ENCODE results near the gene DUSP10.

The DUSP10 gene

DNA sequence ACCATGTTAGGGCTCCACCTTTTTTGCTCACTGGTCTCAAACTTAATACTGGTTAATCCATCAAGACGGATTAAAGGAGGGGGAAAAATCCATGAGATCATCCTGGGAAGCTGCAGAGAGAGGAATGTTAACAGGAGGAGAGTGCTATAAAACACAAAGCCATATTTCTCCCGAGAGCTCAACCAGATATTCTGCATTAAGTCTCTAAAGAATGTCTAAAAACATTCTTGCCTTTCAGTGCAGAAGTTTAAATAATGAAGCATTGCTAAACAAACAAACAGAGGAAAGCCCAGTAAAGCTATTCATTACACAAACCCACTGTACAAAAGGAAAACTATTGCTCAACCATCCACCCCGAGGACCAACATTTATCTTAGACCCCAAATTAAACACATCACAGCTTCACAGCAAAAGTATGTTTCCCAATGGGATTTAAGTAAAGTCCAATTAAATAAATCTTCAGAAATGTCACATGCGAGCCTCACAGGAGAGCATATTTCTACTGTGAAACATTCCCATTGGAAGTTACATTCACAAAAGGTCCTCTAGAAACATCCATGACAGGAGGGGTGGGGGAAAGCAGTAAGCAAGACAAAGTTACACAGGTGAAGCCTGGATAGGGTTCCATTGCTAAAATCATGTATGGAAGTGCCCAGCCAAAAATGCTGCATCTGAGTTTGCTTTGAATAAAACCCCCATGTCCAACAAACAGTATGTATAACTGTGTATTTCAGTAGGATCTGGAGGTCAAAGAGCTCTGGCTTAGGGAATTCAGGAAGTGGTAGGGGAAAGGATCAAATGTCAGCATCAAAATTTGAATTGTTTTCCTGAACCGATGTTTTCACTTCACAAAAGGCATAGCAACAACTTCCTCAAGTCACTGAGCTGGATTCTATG is 23.3 kb downstream of the DUSP10 start:
- peak overlapping the region; percentile 28; the same call in 1 of the 2 replicates for H3K27ac ChIP-seq
- no peak for TF ChIP-seq ZFX (IDR thresholded peaks at IDR 0.05; ENCODE audit: borderline replicate concordance)
- TF ChIP-seq, protein P1, sequence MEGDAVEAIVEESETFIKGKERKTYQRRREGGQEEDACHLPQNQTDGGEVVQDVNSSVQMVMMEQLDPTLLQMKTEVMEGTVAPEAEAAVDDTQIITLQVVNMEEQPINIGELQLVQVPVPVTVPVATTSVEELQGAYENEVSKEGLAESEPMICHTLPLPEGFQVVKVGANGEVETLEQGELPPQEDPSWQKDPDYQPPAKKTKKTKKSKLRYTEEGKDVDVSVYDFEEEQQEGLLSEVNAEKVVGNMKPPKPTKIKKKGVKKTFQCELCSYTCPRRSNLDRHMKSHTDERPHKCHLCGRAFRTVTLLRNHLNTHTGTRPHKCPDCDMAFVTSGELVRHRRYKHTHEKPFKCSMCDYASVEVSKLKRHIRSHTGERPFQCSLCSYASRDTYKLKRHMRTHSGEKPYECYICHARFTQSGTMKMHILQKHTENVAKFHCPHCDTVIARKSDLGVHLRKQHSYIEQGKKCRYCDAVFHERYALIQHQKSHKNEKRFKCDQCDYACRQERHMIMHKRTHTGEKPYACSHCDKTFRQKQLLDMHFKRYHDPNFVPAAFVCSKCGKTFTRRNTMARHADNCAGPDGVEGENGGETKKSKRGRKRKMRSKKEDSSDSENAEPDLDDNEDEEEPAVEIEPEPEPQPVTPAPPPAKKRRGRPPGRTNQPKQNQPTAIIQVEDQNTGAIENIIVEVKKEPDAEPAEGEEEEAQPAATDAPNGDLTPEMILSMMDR (IDR thresholded peaks at IDR 0.05): no peak

DNA sequence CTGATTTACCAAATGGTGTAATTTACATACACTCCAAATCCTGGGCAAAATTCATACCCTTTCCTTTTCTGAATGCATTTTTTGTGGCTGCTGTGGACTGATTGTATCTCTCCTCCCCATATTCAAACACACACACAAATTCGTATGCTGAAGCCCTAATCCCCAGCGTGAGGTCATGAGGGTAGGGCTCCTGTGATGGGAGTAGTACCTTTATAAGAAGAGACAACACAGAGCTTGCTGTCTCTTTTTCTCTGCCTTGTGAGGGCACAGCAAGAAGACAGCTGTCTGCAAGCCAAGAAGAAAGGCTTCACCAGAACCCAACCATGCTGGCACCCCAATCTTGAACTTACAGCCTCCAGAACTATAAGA is 24.4 kb downstream of the DUSP10 start:
- H3K27ac ChIP-seq: peak overlapping the region; percentile 98
- no peak for TF ChIP-seq ZFX (IDR thresholded peaks at IDR 0.05; ENCODE audit: borderline replicate concordance)
- TF ChIP-seq, protein P1 (IDR thresholded peaks at IDR 0.05): no peak

DNA sequence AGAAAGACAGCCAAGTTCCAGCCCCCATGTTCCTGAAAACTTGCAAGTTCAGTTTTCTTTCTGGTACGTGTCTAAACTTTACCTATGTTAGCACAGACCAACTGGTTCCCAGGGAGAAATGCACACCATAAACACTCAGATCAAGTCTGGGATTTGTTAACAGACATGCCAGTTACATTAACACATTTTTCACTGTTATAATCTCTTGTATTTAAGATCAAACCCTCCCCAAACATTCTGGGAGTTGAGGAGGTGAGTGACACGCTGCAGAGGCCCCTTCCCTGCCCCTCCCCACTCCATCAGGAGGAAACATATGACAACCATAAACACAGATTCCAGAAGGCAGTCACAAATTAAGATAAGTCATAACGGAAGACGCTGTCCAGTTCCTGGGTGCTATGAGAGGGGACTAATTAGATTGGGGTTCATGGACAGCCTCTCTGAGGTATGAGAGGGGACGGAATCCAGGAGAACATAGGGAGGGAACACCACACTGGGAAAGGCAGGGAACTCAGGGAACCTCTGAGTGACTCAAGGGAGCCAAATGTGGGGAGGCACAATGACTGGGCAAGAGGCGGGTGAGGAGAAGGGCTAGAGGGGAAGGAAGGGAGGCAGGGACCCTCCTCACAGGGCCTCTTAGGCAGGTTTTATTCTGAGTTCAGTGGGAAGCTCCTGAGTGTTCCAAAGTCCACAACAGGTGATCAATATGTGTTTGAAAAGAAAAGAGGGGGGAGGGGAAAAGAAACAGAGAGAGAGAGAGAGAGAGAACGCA is 25.0 kb downstream of the DUSP10 start:
- peak overlapping the region; percentile 98 for H3K27ac ChIP-seq
- TF ChIP-seq ZFX (IDR thresholded peaks at IDR 0.05; ENCODE audit: borderline replicate concordance): no peak
- TF ChIP-seq, protein P1 (IDR thresholded peaks at IDR 0.05): no peak

DNA sequence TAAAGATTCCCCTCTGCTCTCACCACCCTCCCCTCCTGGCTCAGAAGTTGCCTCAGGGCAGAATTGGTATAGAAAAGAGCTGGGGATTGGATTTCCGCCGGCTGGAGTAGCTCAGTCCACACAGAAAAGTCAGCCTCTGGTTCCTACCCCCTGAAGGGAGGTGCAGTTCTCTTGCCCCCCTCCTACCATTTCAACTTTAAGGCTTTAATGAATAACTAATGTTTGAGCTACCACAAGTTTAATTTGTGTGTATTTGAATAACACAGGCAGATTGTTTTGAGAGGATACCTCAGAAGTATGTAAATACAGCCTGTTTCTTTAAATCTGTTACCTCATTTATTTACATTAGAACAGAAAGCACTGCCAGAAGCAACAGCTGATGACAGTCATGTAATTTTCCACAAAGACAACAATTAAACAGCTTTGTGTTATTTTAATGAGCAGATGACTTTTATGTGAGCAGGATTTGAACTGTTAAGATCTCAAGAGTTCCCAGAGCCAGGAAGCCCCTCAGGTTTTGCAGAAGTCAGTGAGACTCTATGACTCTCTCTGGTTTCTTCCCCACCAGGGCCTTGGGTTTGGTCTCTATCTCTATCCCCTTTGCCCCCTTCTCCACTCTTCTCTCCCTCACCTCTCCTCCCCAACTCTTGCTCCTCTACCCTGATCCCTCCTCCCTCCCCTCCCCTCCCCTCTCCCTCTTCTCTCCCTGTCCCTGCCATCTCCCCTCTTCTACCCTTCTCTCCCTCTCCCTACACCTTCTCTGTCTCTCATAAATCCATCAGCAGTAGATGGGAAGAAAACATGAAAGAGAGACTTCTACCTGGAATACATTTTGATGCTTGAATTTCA is 26.3 kb downstream of the DUSP10 start:
- no peak for TF ChIP-seq ZFX (IDR thresholded peaks at IDR 0.05; ENCODE audit: borderline replicate concordance)
- TF ChIP-seq, protein P1 (IDR thresholded peaks at IDR 0.05): no peak
- peak overlapping the region; percentile 98 for H3K27ac ChIP-seq

DNA sequence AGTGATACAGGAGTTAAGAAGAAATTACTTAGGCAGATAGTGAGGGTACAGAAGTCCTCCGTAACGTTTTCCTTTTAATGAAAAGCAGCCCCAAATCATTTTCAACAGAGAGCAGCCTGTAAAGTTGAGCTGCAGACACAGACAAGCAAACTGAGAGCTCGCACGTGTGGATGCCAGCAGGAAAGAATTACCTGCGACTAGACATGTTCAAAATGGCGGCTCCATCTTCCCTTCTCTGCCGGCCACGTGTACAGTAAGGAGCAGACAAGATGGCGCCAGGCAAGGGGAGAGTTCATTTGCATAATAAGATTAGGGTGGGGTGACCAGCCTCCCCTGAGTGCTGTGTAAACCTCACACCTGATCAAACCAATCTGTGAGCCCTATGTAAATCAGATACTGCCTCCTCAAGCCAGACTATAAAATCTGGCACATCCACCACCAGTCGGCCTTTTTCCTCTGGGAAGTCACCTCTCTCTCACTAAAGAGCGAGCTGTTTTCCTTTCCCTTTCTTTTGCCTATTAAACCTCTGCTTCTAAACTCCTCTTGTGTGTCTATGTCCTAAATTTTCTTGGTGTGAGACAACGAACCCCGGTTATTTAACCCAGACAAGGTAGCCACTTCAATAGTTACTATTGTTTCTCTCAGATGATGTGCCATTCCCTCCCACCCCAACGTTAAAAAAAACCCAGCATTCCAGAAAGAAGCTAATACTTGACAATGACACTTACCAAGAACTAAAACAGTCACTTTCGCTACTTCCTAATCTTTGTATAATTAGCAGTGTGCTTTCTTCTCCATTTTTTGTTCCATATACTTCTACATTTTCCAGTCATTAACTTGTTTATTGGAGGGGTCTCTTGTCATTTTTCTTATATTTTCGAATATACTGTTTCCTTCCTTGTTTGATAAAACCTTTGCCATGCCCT is 27.4 kb downstream of the DUSP10 start:
- peak overlapping the region; percentile 98 for H3K27ac ChIP-seq
- TF ChIP-seq, protein P1 (IDR thresholded peaks at IDR 0.05): peak; percentile 13; the same call in 1 of the 2 replicates
- TF ChIP-seq ZFX (IDR thresholded peaks at IDR 0.05; ENCODE audit: borderline replicate concordance): no peak

DNA sequence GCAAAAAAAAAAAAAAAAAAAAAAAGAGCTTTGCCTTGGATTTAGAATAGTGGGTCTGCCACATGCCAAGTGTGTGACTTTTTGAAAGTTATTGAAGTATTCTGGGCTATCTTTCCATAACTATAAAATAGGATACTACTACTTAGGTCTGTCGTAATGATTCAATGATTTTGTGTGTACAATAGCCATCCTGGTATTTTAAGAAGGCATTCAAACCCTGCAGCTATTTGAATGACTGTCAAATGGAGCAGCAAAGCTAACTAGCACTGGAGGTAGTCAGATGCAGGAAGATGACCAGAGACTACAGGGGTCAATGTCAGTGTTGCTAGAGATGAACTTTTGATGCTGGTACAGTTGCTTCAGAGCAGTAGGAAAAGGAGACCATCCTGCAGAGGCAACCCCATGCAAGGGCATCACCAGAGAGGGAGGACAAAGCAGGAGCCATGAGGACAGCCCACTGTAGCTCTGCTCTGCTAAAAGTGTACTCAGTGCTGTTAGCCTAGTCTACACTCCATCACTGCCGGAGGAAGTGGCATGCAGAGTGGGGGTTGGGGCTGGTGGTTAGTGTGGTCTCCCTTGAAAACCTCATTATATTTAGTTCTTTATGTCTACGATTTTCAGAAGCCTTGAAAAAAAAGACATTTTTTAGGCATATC is 29.0 kb downstream of the DUSP10 start:
- TF ChIP-seq, protein P1 (IDR thresholded peaks at IDR 0.05): no peak
- TF ChIP-seq ZFX (IDR thresholded peaks at IDR 0.05; ENCODE audit: borderline replicate concordance): no peak
- peak overlapping the region; percentile 98 for H3K27ac ChIP-seq
